ENCODE measurements around the gene CCDC78. TPM values are rescaled to one million over a fixed set of nuclear protein-coding genes. Genes with fewer than 3 reads are reported as not detected.

CCDC78 gene
- total RNA-seq, 1 donor from 2014 or later: not detected

DNA sequence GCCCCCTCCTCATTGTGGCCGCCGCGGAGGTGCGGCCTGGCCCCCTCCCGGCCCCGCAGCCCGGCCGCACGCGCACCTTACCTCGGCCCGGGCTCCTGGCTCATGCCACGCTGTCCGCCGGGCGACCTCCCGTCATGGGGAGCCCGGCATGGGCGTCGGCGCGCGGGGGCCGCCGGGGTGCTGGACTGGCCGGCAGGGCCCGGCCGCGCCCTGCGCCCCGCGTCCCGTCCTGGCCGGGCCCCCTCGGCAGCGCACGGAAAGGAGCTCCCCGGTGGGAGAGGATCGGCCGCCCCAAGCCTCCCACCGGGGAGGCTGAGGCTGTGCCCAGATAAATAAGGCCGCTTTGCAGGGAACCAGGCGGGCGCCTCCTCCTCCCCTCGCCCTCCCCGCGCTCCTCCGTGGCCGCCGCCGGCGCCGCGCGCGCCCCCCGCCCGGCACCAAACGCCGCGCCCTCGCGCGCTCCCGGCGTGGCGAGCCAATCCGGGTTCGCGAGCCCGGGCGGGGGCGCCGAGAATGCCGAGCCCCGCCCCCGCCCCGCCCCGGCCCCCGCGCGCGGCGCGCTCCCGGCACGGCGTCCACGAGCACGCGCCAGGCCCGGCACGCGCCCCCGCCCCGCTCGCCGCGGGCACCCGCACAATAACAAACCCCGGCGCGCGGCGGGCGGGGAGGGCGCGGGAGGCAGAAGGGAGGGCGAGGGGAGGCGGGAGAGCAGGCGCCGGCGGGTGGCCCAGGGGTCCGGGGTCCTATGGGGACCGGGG is 20.6 kb downstream of the CCDC78 start, which contains the start of gene FBXL16:
FBXL16 (minus strand) TSS at position 371 of the 758 bp plus-strand sequence. CDS start 8,396 bp downstream, outside the sequence.
- H3K27me3 ChIP-seq (ENCODE audit: control insufficient read depth in 3 of 3, insufficient read depth in 3 of 3, low read length in 3 of 3): peaks cover 76 to 92% (median 86%) of the 10 kb centered on the region in 3 donors
- H3K36me3 ChIP-seq (ENCODE audit: control insufficient read depth in 3 of 3, insufficient read depth in 3 of 3, low read length in 3 of 3): no peaks in the 10 kb centered on the region
- H3K9me3 ChIP-seq (ENCODE audit: control insufficient read depth in 3 of 3, low read length in 3 of 3): no peaks in the 10 kb centered on the region
- H3K27ac ChIP-seq (ENCODE audit: low read depth, low read length): no peak within 1 kb of the TSS
- H3K4me1 ChIP-seq (ENCODE audit: control insufficient read depth in 3 of 3, insufficient read depth in 3 of 3, low read length in 3 of 3): peaks cover 0 to 10% (median 4%) of the 10 kb centered on the region in 3 donors
- no peak within 1 kb of the TSS for H3K4me3 ChIP-seq (ENCODE audit: low read length in 3 of 3)
- no peak within 1 kb of the TSS for H3K9ac ChIP-seq (ENCODE audit: low read depth in 1 of 3, low read length in 3 of 3)

DNA sequence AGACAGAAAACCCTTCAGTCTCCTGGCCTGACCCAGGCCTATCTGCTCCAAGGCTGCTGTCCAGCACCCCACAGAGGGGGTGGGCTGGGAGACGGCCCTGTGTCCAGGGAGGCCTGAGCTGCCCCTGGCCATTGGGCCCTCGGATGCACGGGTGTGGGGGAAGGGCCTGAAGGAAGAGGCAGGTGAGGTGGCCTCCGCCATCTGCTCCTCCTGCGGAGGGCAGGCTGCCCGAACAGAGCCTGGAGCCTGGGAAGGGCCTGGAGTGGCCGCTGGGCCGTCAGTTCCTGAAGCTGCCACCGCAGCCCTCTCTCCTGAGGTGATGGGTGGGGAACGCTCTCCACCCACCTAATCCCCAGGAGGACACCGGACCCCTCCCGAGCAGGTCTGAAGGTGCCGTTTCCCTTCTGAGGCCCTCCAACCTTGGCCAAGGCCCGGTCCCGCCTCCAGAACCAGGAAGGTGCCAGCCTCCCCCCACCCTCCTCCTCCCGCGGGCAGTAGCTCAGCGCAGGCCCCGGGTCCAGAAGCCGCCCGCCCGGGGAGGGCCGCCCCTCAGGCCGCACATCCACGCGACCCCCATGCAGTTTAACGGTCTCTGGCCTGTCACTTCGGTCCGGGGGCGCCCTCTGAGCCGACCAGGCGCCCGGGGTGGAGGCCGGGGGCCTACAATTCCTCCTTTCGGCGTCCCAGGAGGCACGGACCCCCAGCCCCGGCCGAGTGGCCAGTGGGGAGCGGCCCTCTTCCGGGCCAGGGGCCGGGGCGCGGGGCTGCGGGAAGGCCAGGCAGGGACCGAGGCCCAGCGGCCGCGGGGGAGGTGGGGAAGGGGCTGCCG is 21.5 kb downstream of the CCDC78 start:
- Histone ChIP-seq H3K4me1 (ENCODE audit: control insufficient read depth in 3 of 3, insufficient read depth in 3 of 3, low read length in 3 of 3) (peaks cover 0 to 5% (median 2%) of the 10 kb centered on the region in 3 donors), H3K4me3 (ENCODE audit: low read length in 3 of 3) (no peak overlapping the region), H3K27me3 (ENCODE audit: control insufficient read depth in 3 of 3, insufficient read depth in 3 of 3, low read length in 3 of 3) (peaks cover 75 to 91% (median 86%) of the 10 kb centered on the region in 3 donors), H3K27ac (ENCODE audit: low read depth, low read length) (no peak overlapping the region), H3K9ac (ENCODE audit: low read depth in 1 of 3, low read length in 3 of 3) (no peak overlapping the region), H3K36me3 (ENCODE audit: control insufficient read depth in 3 of 3, insufficient read depth in 3 of 3, low read length in 3 of 3) (no peaks in the 10 kb centered on the region), H3K9me3 (ENCODE audit: control insufficient read depth in 3 of 3, low read length in 3 of 3) (no peaks in the 10 kb centered on the region)

DNA sequence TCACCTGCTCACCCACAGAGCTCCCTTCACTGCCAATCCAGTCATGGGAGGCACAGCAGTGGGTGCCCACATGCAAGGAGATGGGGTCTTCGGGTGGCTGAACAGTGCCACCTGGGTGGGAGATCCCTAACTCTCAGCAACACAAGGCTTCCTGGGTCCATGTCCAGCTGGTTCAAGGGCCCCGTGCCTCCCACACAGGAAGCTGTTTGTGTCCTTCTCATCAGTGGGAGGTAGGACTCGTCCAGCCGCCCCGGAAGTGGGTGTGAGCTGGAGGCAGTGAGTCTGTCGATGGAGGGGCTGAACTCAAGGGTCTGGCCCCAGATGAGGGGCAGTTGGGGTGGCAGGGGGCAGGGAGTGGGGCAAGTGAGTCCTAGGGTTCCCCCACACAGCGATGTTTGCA is 22.2 kb downstream of the CCDC78 start:
- Histone ChIP-seq H3K4me3 (ENCODE audit: low read length in 3 of 3) (no peak overlapping the region), H3K4me1 (ENCODE audit: control insufficient read depth in 3 of 3, insufficient read depth in 3 of 3, low read length in 3 of 3) (peaks cover 0 to 4% (median 0%) of the 10 kb centered on the region in 3 donors), H3K27me3 (ENCODE audit: control insufficient read depth in 3 of 3, insufficient read depth in 3 of 3, low read length in 3 of 3) (peaks cover 74 to 90% (median 88%) of the 10 kb centered on the region in 3 donors), H3K9me3 (ENCODE audit: control insufficient read depth in 3 of 3, low read length in 3 of 3) (no peaks in the 10 kb centered on the region), H3K27ac (ENCODE audit: low read depth, low read length) (no peak overlapping the region), H3K9ac (ENCODE audit: low read depth in 1 of 3, low read length in 3 of 3) (no peak overlapping the region), H3K36me3 (ENCODE audit: control insufficient read depth in 3 of 3, insufficient read depth in 3 of 3, low read length in 3 of 3) (no peaks in the 10 kb centered on the region)

DNA sequence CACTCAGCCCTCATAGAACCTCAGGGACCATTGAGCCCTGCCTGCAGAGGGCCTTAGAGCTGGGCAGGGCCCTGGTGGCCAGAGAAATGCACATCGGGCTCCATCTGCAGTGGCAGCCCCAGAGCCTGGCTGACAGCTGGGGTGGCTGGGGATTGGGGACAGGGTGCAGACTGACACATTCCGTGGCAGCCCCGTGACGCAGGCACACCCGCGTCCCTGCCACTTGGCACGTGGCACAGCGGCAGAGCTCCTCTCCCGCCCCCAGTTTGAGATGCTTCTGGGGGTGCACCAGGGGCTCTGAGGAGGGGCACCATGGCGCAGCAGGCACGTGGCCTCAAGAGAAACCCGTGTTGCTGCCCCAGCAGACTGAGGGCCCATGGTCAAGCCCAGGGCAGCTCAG is 22.8 kb downstream of the CCDC78 start:
- H3K4me3 ChIP-seq (ENCODE audit: low read length in 3 of 3): no peak overlapping the region
- peaks cover 0 to 4% (median 0%) of the 10 kb centered on the region in 3 donors for H3K4me1 ChIP-seq (ENCODE audit: control insufficient read depth in 3 of 3, insufficient read depth in 3 of 3, low read length in 3 of 3)
- H3K27me3 ChIP-seq (ENCODE audit: control insufficient read depth in 3 of 3, insufficient read depth in 3 of 3, low read length in 3 of 3): peaks cover 71 to 88% (median 84%) of the 10 kb centered on the region in 3 donors
- no peaks in the 10 kb centered on the region for H3K36me3 ChIP-seq (ENCODE audit: control insufficient read depth in 3 of 3, insufficient read depth in 3 of 3, low read length in 3 of 3)
- no peak overlapping the region for H3K27ac ChIP-seq (ENCODE audit: low read depth, low read length)
- no peaks in the 10 kb centered on the region for H3K9me3 ChIP-seq (ENCODE audit: control insufficient read depth in 3 of 3, low read length in 3 of 3)
- no peak overlapping the region for H3K9ac ChIP-seq (ENCODE audit: low read depth in 1 of 3, low read length in 3 of 3)

DNA sequence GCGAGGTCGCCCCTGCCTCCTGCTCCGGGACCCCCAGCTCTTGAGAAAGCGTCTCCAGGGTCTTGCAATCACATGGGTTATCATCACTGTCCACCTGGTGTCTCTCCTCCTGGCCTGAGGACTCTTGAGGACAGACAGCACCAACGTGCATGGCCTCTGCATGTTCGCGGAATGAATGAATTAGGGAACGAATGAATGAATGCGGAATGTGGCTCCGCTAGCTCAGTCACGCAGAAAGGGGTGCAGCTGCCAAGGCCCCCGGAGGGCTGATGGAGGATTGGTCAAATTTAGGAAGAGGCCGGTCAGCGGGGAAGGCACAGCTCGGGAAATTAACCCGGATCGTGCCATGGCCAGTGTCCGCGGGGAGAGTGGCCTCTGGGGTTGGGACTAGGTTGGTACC is 23.9 kb downstream of the CCDC78 start:
- Histone ChIP-seq H3K27me3 (ENCODE audit: control insufficient read depth in 3 of 3, insufficient read depth in 3 of 3, low read length in 3 of 3) (peaks cover 69 to 85% (median 75%) of the 10 kb centered on the region in 3 donors), H3K36me3 (ENCODE audit: control insufficient read depth in 3 of 3, insufficient read depth in 3 of 3, low read length in 3 of 3) (no peaks in the 10 kb centered on the region), H3K9me3 (ENCODE audit: control insufficient read depth in 3 of 3, low read length in 3 of 3) (no peaks in the 10 kb centered on the region), H3K4me3 (ENCODE audit: low read length in 3 of 3) (no peak overlapping the region), H3K4me1 (ENCODE audit: control insufficient read depth in 3 of 3, insufficient read depth in 3 of 3, low read length in 3 of 3) (peaks cover 0 to 4% (median 0%) of the 10 kb centered on the region in 3 donors), H3K9ac (ENCODE audit: low read depth in 1 of 3, low read length in 3 of 3) (no peak overlapping the region), H3K27ac (ENCODE audit: low read depth, low read length) (no peak overlapping the region)

DNA sequence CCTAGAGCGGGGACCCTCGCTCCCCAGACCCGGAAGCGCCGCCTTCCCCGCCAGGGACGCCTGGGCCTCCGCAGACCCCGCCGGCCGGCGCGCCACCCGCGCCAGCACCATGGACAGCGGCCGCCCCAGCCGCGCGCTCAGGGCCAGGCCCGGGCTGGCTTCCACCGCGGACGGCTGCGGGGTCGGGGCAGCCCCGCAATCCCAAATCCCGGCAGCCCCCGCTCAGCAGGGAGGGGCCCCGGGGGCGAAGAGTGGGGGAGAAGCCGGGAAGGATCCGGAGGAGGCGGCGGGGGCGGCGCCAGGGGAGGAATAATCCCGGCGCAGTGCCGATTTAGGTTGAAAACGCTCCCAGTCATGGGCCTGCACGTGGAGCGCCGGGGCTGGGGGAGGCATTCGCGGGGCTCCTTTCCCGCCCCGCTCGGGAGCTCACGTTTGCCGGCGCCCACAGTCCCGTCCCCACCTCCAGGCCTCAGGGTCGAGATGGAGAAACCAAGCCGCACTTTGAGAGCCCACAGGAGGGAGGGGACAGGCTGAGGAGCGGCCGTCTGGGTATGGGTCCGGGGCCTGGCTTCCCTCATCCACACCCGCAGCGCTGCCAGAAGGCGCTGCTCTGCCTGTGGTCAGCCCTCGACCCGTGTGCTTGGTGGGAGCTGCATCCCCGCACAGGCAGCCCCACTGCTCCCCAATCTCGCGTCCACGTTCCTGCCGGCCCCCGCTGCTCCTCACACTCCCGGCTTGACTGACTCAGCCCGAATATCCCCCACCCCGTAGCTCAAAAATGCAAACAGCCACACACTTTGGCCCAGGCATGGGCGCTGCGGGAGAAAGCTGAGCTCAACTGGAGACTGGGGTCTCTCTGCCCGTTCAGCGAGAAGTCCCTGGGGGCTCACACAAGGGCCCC is 25.3 kb downstream of the CCDC78 start:
- no peaks in the 10 kb centered on the region for H3K36me3 ChIP-seq (ENCODE audit: control insufficient read depth in 3 of 3, insufficient read depth in 3 of 3, low read length in 3 of 3)
- no peak overlapping the region for H3K4me3 ChIP-seq (ENCODE audit: low read length in 3 of 3)
- peaks cover 64 to 82% (median 73%) of the 10 kb centered on the region in 3 donors for H3K27me3 ChIP-seq (ENCODE audit: control insufficient read depth in 3 of 3, insufficient read depth in 3 of 3, low read length in 3 of 3)
- no peak overlapping the region for H3K9ac ChIP-seq (ENCODE audit: low read depth in 1 of 3, low read length in 3 of 3)
- peaks cover 0 to under 1% (median 0%) of the 10 kb centered on the region in 3 donors for H3K4me1 ChIP-seq (ENCODE audit: control insufficient read depth in 3 of 3, insufficient read depth in 3 of 3, low read length in 3 of 3)
- no peaks in the 10 kb centered on the region for H3K9me3 ChIP-seq (ENCODE audit: control insufficient read depth in 3 of 3, low read length in 3 of 3)
- no peak overlapping the region for H3K27ac ChIP-seq (ENCODE audit: low read depth, low read length)

DNA sequence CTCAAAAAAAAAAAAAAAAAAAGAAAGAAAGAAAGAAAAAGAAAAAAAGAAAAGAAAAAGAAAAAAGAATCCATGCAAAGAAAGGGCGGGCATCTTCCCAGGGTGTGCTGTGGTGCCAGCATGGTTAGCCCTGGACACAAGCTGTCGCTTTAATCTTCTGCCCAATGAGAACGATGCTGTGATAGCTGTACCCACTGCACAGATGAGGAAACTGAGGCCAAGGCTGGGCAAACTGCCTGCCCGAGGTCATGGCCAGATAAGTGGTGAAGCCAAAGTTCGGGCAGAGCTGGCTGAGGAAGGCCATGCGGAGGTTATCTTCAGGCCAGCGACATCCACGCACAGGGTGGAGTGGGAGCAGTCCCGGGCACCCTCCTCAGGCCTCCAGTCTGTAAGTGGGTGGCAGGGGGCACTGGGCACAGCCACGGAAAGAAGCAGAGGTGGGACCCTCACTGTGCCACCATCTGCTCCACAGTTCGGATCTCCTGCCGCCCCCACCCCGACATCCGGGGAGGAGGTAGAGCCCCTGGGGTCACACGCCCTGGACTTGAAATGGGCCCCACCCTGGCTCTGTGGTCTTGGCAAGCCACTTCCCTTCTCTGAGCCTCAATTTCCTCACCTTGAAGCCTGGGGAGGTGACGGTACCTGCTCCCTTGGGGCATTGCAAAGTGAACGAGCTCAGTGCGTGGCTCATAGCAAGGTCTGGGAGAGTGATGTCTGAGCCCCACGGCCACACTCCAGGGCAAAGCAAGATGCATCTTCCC is 27.2 kb downstream of the CCDC78 start:
- peaks cover 68 to 86% (median 75%) of the 10 kb centered on the region in 3 donors for H3K27me3 ChIP-seq (ENCODE audit: control insufficient read depth in 3 of 3, insufficient read depth in 3 of 3, low read length in 3 of 3)

DNA sequence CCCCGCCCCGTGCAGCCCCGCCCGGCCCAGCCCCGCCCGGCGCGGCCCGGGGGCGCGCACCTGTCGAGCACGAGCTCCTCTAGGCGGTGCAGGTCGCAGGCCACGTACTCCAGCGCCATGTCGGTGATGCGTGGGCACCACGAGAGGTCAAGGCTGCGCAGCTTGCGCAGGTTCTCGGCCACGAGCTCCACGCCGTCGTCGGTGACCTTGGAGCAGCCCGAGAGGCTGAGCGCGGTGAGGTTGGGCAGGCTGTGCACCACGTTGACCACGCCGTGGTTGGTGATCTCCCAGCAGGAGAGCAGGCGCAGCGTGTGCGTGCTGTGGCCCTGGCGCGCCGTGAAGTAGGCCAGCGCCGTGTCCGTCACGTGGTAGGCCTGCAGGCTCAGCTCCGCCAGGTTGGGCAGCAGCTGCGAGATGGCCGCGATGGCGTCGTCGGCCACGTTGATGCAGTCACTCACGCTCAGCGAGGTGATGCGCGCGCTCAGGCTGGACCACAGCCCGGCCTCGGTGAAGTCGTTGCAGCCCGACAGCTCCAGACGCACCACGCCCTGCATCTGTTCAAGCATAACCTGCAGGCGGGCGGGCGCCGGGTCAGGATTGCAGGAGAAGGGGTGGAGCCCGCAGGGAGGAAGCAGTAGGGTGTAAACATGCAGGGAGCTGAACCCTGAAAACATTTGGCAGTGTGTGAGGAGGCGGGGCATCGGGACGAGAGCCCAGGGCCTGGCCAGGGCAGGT is 30.7 kb downstream of the CCDC78 start:
- H3K36me3 ChIP-seq (ENCODE audit: control insufficient read depth in 3 of 3, insufficient read depth in 3 of 3, low read length in 3 of 3): no peaks in the 10 kb centered on the region
- H3K9me3 ChIP-seq (ENCODE audit: control insufficient read depth in 3 of 3, low read length in 3 of 3): no peaks in the 10 kb centered on the region
- no peak overlapping the region for H3K9ac ChIP-seq (ENCODE audit: low read depth in 1 of 3, low read length in 3 of 3)
- H3K4me3 ChIP-seq (ENCODE audit: low read length in 3 of 3): peak overlapping the region in 2 of 3 donors; percentile 40 to 49
- peaks cover 4 to 16% (median 8%) of the 10 kb centered on the region in 3 donors for H3K4me1 ChIP-seq (ENCODE audit: control insufficient read depth in 3 of 3, insufficient read depth in 3 of 3, low read length in 3 of 3)
- no peak overlapping the region for H3K27ac ChIP-seq (ENCODE audit: low read depth, low read length)
- H3K27me3 ChIP-seq (ENCODE audit: control insufficient read depth in 3 of 3, insufficient read depth in 3 of 3, low read length in 3 of 3): peaks cover 64 to 76% (median 70%) of the 10 kb centered on the region in 3 donors

More for the DNA sequence above, 27.2 kb downstream of the CCDC78 start:
- Histone ChIP-seq H3K9me3 (ENCODE audit: control insufficient read depth in 3 of 3, low read length in 3 of 3) (no peaks in the 10 kb centered on the region), H3K36me3 (ENCODE audit: control insufficient read depth in 3 of 3, insufficient read depth in 3 of 3, low read length in 3 of 3) (no peaks in the 10 kb centered on the region), H3K4me3 (ENCODE audit: low read length in 3 of 3) (no peak overlapping the region), H3K4me1 (ENCODE audit: control insufficient read depth in 3 of 3, insufficient read depth in 3 of 3, low read length in 3 of 3) (peaks cover 4 to 14% (median 7%) of the 10 kb centered on the region in 3 donors), H3K27ac (ENCODE audit: low read depth, low read length) (no peak overlapping the region), H3K9ac (ENCODE audit: low read depth in 1 of 3, low read length in 3 of 3) (no peak overlapping the region)
